Osteoblast (primary cell): ENCODE data around the gene SERPINA1. TPM values are rescaled to one million over a fixed set of nuclear protein-coding genes. Genes with fewer than 3 reads are reported as not detected.

Experiments used
- DNase-seq: peaks from one replicate; pipeline ENCODE4 v3.0.0; 2011; ENCODE audit warnings: low spot score, mixed read lengths; ENCODE audit not compliant: insufficient read length; ENCODE audit errors: missing footprints
- H2AFZ ChIP-seq: 2 replicates; pipeline ENCODE4 v1.6.0; 2011; ENCODE audit warnings: mild to moderate bottlenecking, low read length
- H3K27ac ChIP-seq: 2 replicates; pipeline ENCODE4 v1.5.1; 2011; ENCODE audit warnings: mild to moderate bottlenecking, low read depth, low read length, moderate library complexity
- H3K27me3 ChIP-seq: 2 replicates; pipeline ENCODE4 v1.6.0; 2012; ENCODE audit warnings: mild to moderate bottlenecking, control low read depth, inconsistent platforms, low read length, moderate library complexity; ENCODE audit not compliant: insufficient read depth
- H3K36me3 ChIP-seq: 2 replicates; pipeline ENCODE4 v1.5.1; 2011; ENCODE audit warnings: mild to moderate bottlenecking, low read length, control low read depth, moderate library complexity; ENCODE audit not compliant: insufficient read depth
- H3K4me1 ChIP-seq: 2 replicates; pipeline ENCODE4 v1.5.1; 2011; ENCODE audit warnings: mild to moderate bottlenecking, low read length, control low read depth, moderate library complexity; ENCODE audit not compliant: insufficient read depth
- H3K4me2 ChIP-seq: 2 replicates; pipeline ENCODE4 v1.6.0; 2011; ENCODE audit warnings: mild to moderate bottlenecking, low read length; ENCODE audit not compliant: insufficient read depth
- H3K4me3 ChIP-seq: fragments of 200-600 bp; sonication (generic); 3 replicates; pipeline ENCODE4 v1.5.1; 2012; ENCODE audit warnings: mild to moderate bottlenecking, low read length, inconsistent platforms; ENCODE audit not compliant: insufficient read depth
- H3K79me2 ChIP-seq: 2 replicates; pipeline ENCODE4 v1.6.0; 2012; ENCODE audit warnings: mild to moderate bottlenecking, low read length, control low read depth, inconsistent platforms; ENCODE audit not compliant: insufficient read depth
- H3K9me3 ChIP-seq: 2 replicates; pipeline ENCODE4 v1.5.1; 2011; ENCODE audit warnings: low read depth, low read length, control low read depth
- H4K20me1 ChIP-seq: 2 replicates; pipeline ENCODE4 v1.6.0; 2012; ENCODE audit warnings: mild to moderate bottlenecking, low read length, control low read depth; ENCODE audit not compliant: insufficient read depth
- total RNA-seq: library from RNA; depleted of rRNA; stranded (reverse); fragments of >200 nt; gene quantifications from 2 replicates; pipeline ENCODE4 v1.2.3, GENCODE V29; 2012
- TF ChIP-seq, protein P1 (sequence below): IDR thresholded peaks from 2 replicates; pipeline ENCODE4 v1.5.1; 2011; ENCODE audit warnings: mild to moderate bottlenecking, low read depth, low read length, moderate library complexity; ENCODE audit errors: extremely low read depth

Gene SERPINA1
- total RNA-seq, 1 donor, result 1.4 TPM

DNA sequence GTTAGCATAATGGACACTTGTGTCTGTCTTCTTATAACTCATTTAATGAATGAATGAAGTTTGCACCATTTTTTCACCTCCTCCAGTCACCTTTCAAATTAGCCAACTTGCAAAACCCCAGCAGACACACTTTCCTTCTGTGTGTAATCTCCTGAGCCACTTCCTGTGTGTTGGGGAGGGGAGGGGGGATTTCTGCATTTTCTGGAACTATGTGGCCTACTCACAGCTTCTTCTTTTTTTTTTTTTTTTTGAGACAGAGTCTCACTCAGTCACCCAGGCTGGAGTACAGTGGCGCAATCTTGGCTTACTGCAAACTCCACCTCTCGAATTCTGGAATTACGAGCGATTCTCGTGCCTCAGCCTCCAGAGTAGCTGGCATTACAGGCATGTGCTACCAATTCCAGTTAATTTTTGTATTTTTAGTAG lies 4.1 kb upstream of the SERPINA1 start:
- TF ChIP-seq, protein P1, sequence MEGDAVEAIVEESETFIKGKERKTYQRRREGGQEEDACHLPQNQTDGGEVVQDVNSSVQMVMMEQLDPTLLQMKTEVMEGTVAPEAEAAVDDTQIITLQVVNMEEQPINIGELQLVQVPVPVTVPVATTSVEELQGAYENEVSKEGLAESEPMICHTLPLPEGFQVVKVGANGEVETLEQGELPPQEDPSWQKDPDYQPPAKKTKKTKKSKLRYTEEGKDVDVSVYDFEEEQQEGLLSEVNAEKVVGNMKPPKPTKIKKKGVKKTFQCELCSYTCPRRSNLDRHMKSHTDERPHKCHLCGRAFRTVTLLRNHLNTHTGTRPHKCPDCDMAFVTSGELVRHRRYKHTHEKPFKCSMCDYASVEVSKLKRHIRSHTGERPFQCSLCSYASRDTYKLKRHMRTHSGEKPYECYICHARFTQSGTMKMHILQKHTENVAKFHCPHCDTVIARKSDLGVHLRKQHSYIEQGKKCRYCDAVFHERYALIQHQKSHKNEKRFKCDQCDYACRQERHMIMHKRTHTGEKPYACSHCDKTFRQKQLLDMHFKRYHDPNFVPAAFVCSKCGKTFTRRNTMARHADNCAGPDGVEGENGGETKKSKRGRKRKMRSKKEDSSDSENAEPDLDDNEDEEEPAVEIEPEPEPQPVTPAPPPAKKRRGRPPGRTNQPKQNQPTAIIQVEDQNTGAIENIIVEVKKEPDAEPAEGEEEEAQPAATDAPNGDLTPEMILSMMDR, result no peak
- Histone ChIP-seq H3K27me3 (no peaks in the 10 kb centered on the region), H2AFZ (no peak overlapping the region), H3K9me3 (no peaks in the 10 kb centered on the region), H3K36me3 (no peaks in the 10 kb centered on the region), H3K4me3 (no peak overlapping the region), H3K4me1 (peaks cover 30% of the 10 kb centered on the region), H3K79me2 (no peaks in the 10 kb centered on the region), H3K4me2 (no peak overlapping the region), H4K20me1 (no peaks in the 10 kb centered on the region), H3K27ac (no peak overlapping the region)
- no peak for DNase-seq

DNA sequence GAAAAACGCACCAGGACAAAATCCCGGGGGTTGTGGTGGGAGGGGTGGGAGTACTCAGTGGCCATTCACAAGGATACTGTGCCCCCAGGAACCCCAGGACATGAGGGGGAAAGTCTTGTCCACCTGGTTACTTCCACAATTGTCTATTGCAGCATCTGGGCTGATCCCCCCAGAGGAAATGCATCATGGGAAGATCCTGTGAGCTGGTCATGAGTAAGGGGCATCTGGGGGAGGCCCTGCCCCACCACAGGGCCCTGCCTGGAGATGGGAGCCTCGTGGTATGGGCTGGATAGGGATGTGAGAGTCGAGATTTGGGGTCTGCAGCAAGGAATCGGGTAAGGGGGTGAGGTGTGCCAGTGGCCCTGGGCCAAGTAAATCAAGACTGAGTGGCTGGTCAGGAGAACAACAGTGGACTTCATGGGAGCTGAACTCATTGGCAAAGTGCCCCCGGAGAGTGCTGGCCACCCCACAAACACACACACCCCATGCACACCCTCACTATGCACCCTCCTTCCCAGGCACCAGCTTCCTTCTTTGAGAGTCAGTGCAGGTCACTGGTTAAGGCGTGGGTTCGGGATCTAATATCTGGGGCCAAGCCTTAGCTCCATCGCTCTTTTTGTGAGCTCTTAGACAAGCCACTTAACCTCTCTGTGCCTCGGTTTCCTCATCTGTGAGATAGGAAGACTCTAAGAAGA lies 3.0 kb upstream of the SERPINA1 start:
- TF ChIP-seq, protein P1, result no peak
- no peaks in the 10 kb centered on the region for H3K79me2 ChIP-seq
- H3K4me2 ChIP-seq, result no peak overlapping the region
- H4K20me1 ChIP-seq, result no peaks in the 10 kb centered on the region
- no peak overlapping the region for H3K27ac ChIP-seq
- no peak overlapping the region for H3K4me3 ChIP-seq
- no peak overlapping the region for H2AFZ ChIP-seq
- peaks cover 30% of the 10 kb centered on the region for H3K4me1 ChIP-seq
- no peaks in the 10 kb centered on the region for H3K27me3 ChIP-seq
- no peaks in the 10 kb centered on the region for H3K9me3 ChIP-seq
- DNase-seq, result no peak
- H3K36me3 ChIP-seq, result no peaks in the 10 kb centered on the region

DNA sequence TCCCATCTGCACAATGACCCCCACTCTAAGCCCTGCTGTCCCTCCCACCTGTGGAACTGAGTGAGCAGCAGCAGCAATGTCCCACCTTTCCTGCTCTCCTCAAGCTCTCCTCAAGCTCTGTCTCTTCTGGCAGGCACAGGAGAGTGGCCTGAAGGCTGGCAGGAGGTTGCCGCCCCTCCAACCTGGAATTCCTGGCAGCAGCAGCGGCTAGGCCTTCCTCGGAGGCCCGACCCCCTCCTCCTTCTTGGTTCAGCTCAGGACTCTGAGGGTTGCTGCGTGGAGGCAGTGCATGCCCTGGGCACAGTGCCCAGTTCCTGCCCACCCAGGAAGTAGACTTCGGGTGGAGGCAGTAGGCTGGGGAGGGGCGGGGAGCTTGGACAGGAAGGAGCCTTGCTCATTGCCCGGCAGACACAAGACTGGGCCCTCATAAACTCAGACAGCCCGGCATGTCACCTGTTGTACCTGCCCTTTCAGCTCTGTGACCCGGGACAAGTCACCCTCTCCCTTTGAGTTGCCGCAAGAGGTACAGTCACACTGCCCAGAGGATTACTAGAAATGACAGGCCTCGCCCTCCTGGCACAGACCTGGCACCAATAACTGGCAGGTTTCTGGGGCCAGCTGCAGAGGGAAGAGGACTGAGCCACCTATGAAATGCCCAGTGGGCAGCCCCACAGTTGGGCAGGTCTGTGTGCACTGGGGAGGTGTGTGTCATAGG lies 2.1 kb upstream of the SERPINA1 start:
- no peak overlapping the region for H3K27ac ChIP-seq
- TF ChIP-seq, protein P1, result no peak
- H2AFZ ChIP-seq, result peak overlapping the region; percentile 12

DNA sequence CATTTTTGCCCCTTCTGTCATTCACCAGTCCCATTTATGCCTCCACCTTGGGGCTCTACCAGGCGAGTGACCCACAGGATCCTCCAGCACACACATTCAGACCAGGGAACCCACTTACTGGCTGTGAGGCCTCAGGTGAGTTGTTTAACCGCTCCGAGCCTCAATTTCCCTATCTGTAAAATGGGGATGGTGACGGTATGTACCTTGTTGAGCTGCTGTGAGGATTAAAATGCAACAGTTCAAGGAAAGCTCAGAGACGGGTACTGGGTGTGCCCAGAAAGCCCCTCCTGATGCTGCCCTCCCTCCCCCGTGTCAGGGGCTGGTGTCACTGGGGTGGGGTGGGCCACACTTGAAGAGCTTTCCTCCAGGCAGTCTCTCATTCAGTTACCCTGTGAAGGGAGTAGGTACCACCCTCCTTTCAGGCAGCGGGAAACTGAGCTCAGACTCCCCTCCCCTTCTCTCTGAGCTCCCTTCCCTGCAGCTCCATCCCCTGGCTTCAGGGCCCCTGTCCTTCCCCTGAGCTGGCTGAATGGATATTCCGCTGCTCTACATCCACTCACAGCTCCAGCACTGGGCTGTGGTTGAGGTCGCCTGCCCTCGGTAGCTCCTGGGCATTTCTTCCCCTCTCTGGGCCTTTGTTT lies 1.4 kb upstream of the SERPINA1 start:
- H3K4me3 ChIP-seq, result no peak overlapping the region
- DNase-seq, result no peak
- H3K36me3 ChIP-seq, result no peaks in the 10 kb centered on the region
- peaks cover 30% of the 10 kb centered on the region for H3K4me1 ChIP-seq
- no peak overlapping the region for H3K4me2 ChIP-seq
- H3K79me2 ChIP-seq, result no peaks in the 10 kb centered on the region
- H2AFZ ChIP-seq, result no peak overlapping the region
- H3K9me3 ChIP-seq, result no peaks in the 10 kb centered on the region
- TF ChIP-seq, protein P1, result no peak
- H4K20me1 ChIP-seq, result no peaks in the 10 kb centered on the region
- H3K27me3 ChIP-seq, result no peaks in the 10 kb centered on the region
- H3K27ac ChIP-seq, result no peak overlapping the region

More for the DNA sequence above, 2.1 kb upstream of the SERPINA1 start:
- peaks cover 30% of the 10 kb centered on the region for H3K4me1 ChIP-seq
- no peak overlapping the region for H3K4me2 ChIP-seq
- no peaks in the 10 kb centered on the region for H3K36me3 ChIP-seq
- DNase-seq, result no peak
- no peaks in the 10 kb centered on the region for H3K27me3 ChIP-seq
- no peak overlapping the region for H3K4me3 ChIP-seq
- H3K79me2 ChIP-seq, result no peaks in the 10 kb centered on the region
- H4K20me1 ChIP-seq, result no peaks in the 10 kb centered on the region
- no peaks in the 10 kb centered on the region for H3K9me3 ChIP-seq
